Stimulated activated CD8-positive, alpha-beta memory T cell treated with anti-CD3 and anti-CD28 coated beads, Interleukin-4, amount 100 ng/mL, for 1 hour (primary cell): Measurements from ENCODE around the gene G6PC2.
"Not testable (repeated sequence)": the region's sequence is repeated elsewhere in the genome, so short reads cannot be mapped to it uniquely, and the experiment has no call there.

ENCODE experiments used
- DNase-seq, 2 donors: peaks; one replicate each; pipeline ENCODE4 v3.0.0-alpha.2; 2020; ENCODE audit warnings: low read depth in 2 of 2, low spot score in 1 of 2

Gene G6PC2

GRCh38 chr2:168904358-168904757 lies 3.3 kb downstream of the G6PC2 start:
- no peak for DNase-seq

DNA sequence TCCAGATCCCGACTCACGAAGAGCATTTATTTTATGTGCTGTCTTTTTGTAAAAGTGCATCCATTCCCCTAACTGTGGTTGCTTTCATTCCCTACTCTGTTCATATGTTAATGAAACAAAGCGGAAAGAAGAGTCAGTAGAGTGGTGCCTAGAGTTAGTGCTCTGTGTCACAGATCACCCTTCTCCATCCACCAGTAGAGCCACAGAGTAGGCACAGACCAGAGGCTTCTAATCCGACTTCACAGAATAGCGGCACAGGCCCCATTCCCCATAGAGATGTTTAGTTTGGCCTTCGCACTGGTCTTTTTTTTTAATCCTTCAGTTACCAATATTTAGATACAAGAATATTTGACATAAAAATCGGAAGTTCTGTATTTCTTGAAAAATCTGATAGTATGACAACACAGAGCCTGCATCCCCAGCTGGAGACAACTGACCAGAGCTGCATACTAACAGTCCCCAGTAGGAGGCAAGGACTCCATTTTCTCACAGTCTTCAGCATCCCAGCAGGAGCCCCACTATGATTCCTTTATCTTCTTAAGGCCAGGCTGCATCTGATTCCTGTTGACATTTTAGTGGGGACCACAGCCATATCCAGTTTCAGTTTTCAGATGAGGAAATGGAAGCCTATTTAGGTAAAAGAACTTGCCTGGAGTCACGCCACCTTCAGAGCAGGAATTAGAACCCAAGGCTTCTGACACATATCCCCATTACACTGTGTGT lies 7.0 kb downstream of the G6PC2 start:
- no peak for DNase-seq

GRCh38 chr2:168910330-168910729 lies 9.2 kb downstream of the G6PC2 start:
- no peak for DNase-seq

DNA sequence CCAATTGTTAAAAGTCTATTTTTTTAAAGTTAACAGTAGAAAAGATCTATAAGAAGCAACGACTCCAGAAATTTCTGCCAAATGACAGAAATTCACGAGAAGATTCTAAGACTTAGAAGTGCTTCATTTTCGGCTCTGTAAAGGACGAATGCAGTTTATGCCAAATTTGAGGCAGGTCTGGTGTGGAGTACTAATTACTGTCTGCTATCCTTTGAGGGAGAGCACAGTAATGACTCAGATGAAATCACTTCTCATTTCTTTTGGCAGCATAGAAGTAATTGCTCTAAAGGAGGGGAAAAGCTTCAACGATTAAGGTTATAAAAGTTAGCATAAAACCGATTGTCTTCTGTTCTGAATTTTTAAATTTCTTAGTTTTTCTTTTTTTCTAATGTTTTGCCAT lies 11.4 kb downstream of the G6PC2 start:
- DNase-seq = no peak

GRCh38 chr2:168912901-168913369 lies 11.8 kb downstream of the G6PC2 start:
- DNase-seq = no peak

- no peak for DNase-seq
Measured at GRCh38 chr2:168913495-168913894, 12.4 kb downstream of the G6PC2 start.

- DNase-seq = no peak
Measured at GRCh38 chr2:168915441-168916330, 14.6 kb downstream of the G6PC2 start.

- no peak for DNase-seq
Measured at GRCh38 chr2:168916331-168916675, 15.2 kb downstream of the G6PC2 start.

- DNase-seq = no peak
Measured at GRCh38 chr2:168920504-168921157, 19.5 kb downstream of the G6PC2 start.

DNA sequence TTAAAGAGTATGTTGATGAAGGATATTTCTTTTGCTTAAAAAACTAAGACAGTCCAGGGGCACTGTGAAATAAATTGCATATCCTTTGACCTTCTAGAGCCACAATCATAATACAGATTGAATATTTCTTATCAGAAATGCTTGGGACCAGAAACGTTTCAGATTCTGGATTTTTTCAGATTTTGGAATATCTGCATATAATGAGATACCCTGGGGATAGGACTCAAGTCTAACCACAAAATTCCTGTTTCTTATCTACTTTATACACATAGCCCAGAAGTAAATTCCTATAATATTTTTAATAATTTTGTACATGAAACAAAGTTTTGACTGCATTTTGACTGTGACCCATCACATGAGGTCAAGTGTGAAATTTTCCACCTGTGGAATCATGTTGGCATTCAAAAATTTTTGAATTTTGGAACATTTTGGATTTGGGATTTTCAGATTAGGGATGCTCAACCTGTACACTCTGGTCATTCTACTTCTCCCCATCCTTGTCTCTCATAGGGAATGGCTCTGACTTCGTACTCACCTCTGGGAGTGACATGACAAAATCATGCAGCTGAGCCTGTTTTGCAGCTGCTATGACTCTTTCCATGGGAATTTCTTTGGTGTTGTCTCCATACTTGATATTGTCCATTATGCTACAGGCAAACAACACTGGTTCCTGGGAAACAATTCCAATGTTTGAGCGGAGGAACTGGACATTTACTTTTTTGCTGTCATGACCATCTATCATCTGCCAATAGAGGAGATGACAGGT lies 25.7 kb downstream of the G6PC2 start:
- DNase-seq = no peak

GRCh38 chr2:168928113-168928831 lies 27.2 kb downstream of the G6PC2 start:
- no peak for DNase-seq

- no peak for DNase-seq
Measured at GRCh38 chr2:168929031-168929430, 27.9 kb downstream of the G6PC2 start.

GRCh38 chr2:168930242-168930641 lies 29.2 kb downstream of the G6PC2 start:
- DNase-seq = no peak

GRCh38 chr2:168932174-168932573 lies 31.1 kb downstream of the G6PC2 start:
- DNase-seq = not testable (repeated sequence)

- no peak for DNase-seq
Measured at GRCh38 chr2:168934826-168935225, 33.7 kb downstream of the G6PC2 start.

- no peak for DNase-seq
Measured at GRCh38 chr2:168935810-168936581, 34.9 kb downstream of the G6PC2 start.

DNA sequence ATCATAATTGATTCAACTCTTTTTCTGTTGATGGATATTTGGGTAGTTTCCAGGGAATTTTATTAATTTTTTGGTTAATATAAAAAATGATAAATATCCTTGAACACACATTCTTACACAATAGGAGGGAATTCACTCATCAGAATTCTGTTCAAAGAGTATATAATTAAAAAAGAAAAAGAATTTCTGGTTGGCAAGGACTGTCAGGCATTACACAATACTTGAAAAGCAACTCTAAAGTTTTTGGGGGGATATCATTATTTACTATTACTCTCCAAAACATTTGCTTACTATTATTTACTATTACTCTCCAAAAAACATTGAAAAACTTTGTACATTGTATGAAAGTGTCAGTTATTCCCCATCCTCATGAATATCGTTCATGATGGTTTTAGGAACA lies 38.0 kb downstream of the G6PC2 start:
- no peak for DNase-seq

- no peak for DNase-seq
Measured at GRCh38 chr2:168939918-168940317, 38.8 kb downstream of the G6PC2 start.

- no peak for DNase-seq
Measured at GRCh38 chr2:168941297-168941696, 40.2 kb downstream of the G6PC2 start.

GRCh38 chr2:168944065-168944464 lies 43.0 kb downstream of the G6PC2 start:
- no peak for DNase-seq
